GM19043 (cell line): ENCODE measurements around the gene MRPS14.
"Not testable (repeated sequence)": the region's sequence is repeated elsewhere in the genome, so short reads cannot be mapped to it uniquely, and the experiment has no call there.

Experiments
- ATAC-seq: cut with Tn5 transposase; IDR thresholded peaks from one replicate; pipeline ENCODE4 v1.9.1; 2021; ENCODE audit warnings: low read depth; ENCODE audit not compliant: unreplicated experiment

MRPS14 gene

DNA sequence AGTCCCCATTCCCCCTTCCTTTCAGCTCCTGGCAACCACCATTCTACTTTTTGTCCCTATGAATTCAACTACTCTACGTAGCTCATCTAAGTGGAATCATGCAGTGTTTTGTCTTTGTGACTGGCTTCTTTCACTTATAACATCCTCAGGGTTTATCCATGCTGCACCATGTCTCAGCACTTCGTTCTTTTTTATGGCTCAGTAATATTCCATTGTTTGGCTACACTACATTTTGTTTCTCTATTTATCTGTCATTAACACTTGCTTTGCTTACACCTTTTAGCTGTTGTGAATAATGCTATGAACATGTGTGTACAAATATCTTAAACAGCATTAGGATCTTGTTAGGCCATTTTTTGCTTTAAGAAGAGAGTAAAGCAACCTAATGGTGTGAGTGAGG lies 1.5 kb upstream of the MRPS14 start:
- no peak for ATAC-seq

DNA sequence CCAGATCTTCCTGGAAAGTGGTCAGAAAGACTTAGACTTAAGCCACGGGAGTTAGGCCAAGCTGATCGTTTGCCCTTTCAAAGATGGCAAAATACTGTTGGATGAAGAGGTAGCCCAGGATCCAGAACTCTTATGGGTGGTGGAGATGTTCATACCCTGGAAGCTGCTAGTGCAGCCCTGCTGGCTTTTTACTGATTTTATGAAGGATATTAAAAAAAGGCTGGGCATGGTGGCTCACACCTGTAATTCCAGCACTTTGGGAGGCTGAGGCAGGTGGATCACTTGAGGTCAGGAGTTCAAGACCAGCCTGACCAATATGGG lies 657 bp upstream of the MRPS14 start:
- not testable (repeated sequence) for ATAC-seq

DNA sequence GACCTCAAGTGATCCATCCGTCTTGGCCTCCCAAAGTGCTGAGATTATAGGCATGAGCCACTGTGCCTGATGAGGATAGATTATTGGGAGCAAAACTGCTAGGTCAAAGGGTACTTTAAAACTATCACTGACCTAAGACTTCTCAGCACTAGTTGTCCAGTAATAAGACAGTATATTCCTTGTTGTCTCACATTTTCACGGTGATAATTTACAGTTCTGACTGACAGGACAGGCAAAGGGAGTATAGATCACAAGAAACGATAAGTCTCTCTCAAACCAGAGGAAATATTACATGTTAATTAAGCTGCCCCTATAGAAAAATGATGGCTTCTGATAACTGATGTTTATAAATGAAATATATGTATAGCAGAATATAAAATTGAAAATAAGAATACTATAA lies 3.7 kb downstream of the MRPS14 start:
- no peak for ATAC-seq

DNA sequence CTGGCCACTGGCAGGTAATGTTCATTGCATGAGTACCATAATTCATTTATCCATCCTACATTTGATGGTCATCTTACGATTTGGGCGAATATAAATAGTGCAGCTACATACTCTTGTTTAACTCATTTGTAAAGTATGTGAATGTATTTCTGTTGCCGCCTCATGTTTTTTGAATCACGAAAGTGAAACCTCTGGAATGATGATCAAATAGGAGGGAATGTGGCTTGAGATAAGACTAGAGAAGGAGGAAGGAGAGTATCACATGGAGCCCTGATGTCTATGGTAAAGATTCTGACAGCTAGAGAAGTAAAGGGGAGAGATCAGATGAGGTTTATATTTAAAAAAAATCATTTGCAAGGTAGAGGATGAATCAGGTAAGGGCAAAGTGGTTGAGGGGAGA lies 8.0 kb downstream of the MRPS14 start:
- ATAC-seq, result no peak

DNA sequence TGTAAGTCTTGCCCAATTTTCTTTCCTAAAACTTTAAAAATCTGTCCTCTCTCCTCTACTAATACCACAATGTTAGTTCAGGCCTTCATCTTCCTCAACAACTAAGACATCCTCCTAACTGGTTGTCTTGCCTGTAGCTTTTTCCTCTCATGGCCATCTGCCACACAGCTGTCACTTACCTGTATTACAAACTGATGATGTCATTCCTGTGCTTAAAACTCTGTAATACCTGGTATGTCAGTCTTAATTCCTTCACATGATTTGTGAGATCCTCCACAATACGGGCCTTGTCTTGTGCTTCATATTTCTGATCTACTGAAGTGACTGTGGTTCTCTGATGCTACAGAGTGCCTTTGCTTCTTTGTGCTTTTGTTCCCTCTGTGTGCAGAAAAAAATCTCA lies 9.8 kb downstream of the MRPS14 start:
- ATAC-seq, result no peak

DNA sequence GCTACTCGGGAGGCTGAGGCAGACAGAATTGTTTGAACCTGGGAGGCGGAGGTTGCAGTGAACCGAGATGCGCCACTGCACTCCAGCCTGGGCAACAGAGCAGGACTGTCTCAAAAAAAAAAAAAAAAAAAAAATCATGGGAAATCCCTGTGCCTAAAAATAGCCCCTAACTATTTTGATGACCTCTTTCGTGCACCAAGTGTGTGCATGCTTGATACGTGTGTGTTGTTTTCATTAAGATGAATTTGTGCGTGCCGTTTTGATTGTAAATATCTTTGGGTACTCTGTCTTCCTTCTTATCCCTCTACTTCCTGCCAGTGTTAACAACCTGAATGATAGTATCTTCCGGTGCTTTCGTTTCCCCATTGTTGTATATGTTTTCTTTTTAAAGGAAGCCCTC lies 13.7 kb downstream of the MRPS14 start:
- no peak for ATAC-seq

DNA sequence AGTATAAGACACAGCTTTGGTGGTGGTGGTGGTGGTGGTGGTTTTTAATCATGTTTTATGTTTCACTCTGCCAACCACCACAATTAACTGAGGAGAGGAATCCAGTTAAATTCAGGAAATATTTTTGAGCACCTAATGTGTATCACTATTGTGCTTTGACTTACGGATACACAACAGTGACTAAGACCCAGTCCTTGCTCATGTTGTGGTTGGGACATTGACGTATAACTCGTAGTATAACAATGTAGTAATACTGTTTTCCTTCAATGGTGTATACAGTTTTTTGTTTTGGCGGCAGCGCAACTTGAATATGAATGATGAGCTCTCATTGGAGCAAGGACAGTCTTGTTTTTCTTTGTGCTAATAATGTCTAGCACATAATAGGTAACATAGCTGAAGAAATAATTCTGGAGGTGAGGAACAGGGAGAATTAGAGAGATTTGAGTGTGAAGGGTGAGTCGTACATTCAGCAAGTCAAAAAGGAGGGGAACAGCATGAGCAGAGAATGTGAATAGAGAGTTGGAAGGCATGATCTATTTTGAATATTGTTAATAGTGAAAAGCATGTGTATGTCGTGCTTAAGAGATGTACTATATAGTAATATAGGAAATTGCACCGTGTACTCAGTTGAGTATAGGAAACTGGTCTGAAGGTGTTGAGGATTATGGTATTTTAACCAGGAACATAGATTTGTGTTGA lies 18.0 kb downstream of the MRPS14 start:
- ATAC-seq, result no peak

DNA sequence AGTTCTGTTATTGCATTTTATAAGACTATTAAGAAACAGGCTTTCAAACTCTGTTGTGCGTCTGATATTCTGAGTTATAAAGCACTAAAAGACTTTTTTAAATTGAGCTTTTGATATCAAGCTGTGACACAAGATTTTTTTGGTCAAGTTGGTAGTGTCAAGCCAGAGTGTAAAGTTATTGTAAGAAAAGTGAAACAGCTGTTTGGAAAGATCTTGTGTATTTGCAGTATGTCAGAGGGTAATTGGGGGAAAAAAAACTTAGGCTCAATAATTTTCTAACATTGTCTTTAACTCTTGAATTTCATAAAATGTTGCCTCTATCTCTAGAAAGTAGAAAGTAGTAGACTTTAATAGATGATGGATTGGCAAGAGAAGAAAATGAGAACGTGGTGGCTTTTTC lies 19.7 kb downstream of the MRPS14 start:
- ATAC-seq, result no peak

DNA sequence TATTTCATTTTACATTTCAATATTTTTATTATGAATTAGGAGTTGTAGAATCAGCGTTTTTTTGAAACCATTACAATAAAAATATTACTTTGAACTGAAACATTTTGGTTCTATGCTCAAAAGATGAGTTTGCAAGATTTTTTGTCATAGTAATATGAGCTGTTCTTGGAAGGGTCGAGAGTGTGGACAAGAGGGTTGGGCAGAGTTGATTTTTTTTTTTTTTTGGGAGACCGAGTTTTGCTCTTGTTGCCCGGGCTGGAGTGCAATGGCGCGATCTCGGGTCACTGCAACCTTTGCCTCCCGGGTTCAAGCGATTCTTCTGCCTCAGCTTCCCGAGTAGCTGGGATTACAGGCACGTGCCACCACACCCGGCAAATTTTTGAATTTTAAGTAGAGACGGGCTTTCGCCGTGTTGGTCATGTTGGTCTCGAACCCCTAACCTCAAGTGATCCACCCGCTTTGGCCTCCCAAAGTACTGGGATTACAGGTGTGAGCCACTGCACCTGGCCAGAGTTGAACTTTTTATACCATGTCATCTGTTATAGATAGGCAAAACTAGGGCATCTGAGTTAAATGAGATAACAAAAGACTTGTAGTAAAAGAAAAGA lies 20.2 kb downstream of the MRPS14 start:
- ATAC-seq, result no peak

DNA sequence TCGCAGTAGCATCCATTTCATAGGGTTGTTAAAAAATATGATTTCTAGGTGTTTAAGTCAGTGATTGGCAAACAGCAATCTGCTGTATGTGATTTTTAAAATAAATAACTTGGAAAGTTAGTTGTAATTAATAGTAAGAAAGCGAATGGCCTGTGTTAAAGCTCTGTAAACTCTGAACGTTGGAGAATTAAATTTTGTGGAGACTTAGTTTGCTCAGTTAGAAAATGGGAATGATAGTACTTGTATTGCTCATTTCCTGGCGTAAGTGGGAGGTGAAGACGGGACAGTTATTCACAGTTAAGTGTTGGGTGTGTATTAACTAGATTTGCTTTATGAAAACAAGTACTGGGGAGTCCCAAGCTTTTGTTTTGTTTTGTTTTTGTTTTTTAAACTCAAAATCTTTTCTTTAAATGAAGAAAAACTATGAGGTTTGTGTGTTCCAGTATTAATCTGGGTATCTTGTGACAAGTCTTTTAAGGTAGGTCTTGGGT lies 22.5 kb downstream of the MRPS14 start:
- no peak for ATAC-seq

DNA sequence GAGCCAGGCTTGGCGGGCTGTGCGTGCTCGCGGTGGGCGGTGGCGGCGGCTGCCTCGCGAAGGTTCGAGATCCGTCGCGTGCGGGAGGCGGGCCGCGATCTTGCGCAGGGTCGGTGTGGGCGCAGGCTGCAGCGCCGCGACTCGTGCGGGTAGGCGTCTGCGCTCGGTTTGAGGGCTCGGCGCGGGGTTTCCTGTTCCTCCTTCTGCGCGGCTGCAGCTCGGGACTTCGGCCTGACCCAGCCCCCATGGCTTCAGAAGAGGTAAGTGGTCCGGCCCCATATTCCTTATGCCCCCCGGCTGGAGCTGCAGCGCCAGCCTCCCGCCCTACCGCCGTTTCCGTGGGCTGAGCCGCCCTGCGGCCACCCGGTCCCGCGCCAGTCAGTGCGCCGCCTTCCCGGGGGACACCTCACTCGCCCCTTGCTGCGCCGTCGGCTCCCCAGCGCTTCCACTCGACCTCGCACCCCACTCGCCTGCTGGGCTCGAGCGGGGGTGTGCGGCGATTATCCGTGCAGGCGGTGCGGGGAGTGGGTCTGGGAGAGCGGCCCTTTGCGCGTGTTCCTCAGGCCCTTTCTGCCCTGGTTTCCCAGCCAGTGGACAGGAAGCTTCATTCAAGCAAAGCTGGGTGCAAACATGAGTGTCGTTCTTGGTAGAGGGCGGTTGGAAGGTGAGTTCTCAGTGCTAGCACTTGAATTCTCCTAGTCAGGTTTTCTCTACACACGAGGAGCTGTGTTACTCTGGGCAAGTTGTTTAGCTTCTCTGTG lies 23.1 kb downstream of the MRPS14 start, which contains the start of gene CACYBP:
Gene CACYBP (plus strand): TSS at position 12 of the 761 bp plus-strand sequence. CDS start 234 bp downstream, at position 246.
- peak; percentile 1 for ATAC-seq

DNA sequence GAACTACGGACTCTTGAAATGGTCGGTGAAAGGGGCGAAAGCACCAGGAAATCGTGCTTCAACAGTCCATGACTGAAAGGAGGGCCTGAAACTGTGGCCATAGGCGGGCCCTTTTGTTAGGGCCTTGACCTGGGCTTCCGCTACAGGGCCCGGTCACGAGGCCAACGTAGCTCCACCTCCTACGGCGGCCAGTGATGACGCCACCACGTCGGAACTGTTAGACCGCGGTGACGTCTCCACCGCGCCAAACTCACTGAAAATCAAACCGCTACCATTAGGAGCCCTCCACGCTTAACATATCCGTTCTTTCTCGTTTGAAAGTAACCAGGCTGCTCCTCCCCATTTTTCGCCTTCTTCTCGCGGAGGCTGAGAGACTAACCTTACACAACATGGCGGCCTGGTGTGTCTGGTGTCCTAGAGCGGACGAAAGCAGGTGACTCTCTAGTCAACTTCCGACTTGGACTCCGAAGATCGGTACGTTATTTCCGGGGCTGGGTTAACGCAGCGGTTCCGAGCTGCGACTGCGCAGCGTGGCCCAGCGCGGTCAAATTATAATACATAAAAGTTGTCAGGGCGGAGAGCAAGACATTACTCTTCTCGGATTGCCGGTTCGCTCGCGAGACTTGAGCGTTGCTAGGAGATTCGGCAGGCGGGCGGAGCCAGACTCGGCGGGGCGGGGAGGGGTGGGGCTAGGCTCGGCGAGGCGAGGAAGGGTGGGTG lies 23.8 kb downstream of the MRPS14 start:
- ATAC-seq, result peak; percentile 70

DNA sequence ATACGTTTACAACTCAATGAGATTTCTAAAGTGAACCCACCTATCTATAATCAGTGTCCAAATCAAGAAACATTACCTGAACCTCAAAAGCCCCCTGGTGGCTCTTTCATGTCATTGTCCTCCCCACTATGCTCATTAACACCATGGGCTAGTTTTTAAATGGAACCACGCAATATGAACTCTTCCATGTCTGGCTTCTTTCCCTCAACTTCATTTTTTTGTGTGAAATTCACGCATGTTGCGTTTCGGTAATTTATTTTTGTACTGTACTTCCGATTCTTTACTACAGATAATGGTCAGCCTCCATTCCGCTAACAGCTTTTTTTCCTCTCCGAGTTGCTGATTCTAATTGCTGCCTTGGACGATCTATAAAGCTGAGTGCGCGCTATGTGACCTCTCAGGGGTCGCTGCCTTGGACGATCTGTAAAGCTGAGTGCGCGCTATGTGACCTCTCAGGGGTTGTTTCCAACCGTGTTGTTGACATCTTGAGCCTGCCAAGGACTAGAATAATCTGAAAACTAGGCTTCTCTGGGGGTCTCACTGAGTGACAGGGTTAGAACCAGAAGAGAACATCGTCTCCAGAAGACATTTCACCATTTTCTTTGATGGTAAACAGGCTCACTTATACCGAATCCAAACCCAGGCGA lies 24.5 kb downstream of the MRPS14 start:
- no peak for ATAC-seq

DNA sequence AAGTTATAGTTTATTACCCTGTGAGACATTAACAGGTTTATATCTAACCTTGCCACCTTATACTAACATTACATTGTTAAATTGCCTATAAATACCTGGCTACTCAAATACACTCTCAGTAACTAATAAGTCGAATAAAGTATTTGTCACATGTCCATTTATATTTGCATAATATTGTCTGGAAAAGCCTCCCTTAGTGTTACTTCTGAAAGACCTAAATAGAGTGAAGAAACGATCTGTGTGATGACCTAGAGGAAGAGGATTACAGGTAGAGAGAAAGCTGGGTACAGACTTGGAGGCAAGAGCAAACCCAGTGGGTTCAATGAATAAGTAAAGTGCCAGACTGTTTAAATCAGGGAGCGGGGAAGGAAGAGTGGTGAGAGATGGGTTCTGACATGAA lies 26.2 kb downstream of the MRPS14 start:
- ATAC-seq, result no peak

DNA sequence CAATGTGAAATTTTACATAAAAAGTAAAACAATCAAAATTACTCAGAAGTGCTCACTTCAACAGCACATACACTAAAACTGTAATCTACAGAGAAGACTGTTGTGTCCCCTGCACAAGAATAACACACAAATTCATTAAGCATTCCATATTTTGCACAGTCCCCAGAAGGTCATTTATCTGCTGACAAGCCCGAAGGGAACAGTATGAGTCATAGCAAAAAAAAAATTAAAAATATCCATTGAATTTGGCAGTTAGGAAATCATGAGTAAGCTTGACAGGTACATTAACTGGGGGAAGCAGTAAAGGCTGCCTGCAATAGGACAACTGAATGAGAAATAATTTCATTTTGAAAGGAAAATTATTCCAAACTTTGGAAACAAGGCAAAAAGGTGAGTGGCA lies 26.7 kb downstream of the MRPS14 start:
- ATAC-seq, result no peak

DNA sequence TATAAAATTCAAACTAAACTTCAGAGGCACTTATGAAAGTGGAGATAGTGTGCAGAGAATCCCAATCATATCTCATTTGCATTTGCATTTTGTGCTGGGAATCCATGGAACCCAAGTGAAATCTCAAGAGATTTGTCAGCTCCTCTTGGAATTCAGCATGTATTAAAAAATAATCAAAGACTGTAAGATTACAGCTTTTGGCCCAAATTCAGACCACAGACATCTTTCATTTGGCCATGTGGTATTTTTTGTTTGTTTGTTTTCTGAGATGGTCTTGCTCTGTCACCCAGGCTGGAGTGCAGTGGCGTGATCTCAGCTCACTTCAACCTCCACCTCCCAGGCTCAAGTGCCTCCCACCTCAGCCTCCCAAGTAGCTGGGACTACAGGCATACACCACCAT lies 27.3 kb downstream of the MRPS14 start:
- ATAC-seq, result no peak

DNA sequence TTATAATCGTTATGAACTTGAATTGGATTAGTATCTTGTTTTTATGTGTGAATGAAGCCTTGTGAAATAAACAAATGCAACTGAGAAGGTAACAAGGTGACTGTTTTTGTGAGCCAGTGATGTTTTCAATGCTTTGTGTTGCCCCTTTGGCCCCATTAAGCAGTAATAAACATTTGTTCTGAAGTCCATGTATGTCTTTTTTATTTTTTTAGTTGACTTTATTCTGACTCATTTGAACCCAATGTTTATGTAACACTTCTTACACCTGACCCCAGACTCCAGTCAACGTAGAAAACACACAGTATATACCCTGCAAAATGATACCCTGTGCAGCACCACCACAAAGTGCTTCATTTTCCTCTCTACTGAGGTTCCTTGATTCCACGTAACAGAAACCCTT lies 28.1 kb downstream of the MRPS14 start:
- no peak for ATAC-seq

DNA sequence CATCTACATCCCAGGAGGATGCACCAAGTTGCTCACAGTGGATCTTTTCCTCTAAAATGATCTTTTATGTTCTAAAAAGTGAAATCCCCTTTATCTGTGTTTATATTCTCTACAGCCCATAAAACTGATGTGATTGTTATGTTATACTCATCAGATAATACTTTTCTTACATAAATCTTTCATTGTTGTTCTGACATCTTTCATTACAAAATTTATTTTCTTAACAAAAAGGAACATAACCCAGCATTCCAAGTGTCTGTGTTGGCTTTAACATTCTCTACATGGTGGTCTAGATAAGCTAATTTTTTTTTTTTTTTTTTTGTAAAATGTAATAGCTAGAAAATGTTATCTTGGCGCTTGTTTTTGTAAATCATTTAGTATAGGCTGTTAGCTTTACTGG lies 31.8 kb downstream of the MRPS14 start:
- no peak for ATAC-seq

DNA sequence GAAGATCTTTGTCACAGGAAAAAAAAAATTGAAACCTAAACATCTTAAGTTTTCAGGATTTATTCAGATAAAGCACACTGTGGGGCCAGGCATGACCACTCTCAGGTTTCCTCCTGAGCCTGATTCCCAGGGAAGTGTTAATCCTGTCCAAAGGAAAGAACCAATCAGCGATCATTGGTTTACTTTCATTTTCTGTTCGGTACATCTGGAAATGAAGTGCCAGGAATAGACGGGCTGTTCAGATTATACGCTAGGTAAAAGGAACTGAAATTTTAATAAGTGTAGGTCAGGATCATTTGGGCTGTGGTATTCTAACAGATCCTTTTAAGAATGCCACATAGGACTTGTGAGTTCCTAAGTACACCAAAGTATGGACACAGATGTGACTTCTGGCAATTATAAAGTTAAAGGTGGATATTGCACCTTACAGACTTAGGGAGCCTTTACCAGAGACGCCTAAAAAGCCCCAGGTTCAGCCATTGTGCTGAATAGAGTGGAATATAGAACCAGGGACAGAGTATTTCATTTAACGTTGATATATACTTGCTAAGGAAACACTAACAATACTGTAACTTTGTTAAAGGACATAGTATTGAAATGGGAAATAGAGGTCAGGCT lies 32.7 kb downstream of the MRPS14 start:
- ATAC-seq, result no peak

DNA sequence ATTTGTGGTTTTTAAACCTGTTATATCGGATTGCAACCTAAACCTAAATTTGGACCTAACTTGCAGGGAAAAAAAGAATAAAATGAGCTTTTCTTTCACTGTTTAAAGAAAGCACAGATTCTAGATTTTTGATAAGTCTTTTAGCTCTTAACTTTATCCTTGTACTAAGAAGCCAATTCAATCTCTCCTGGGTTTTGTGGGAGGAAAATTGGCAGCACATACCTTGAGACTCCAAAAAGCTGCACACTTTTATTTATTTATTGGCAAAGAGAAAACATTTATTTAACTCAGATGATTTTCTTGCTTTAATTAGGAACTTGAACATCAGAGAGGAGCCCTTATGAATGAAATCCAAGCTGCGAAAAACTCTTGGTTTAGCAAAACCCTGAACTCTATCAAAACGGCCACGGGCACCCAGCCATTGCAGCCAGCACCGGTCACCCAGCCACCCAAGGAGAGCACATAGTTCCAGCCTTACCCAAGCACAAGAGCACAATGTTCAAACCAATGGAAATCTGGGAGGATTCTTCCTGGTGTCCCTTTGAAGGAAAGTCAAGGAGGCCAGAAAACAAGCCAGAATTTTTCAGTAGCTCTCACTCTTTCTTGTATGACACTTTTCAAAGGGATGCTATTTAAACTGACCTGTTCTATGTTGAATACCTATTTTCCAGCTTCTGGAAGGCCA lies 33.5 kb downstream of the MRPS14 start:
- ATAC-seq, result no peak
